SK-N-SH (cell line): Measurements from ENCODE around the gene ZBTB49. TPM values are rescaled to one million over a fixed set of nuclear protein-coding genes. Genes with fewer than 3 reads are reported as not detected.

Source experiments
- CTCF ChIA-PET: fragments of 300-600, 350-600 bp; formaldehyde crosslinking; extraction: SDS; loops from one replicate; lab custom pipeline; 2021; lab: Yijun Ruan, JAX
- POLR2A ChIA-PET: fragments of 350-600 bp; sonication (Branson Sonifier 250); formaldehyde crosslinking; extraction: SDS; loops from one replicate; lab custom pipeline; 2020; ENCODE audit warnings: antibody characterized with exemption, inconsistent platforms; lab: Yijun Ruan, JAX
- DNase-seq: peaks from one replicate; pipeline ENCODE4 v3.0.0; 2012
- H2AFZ ChIP-seq: fragments of 200-600 bp; sonication (generic); 2 replicates; pipeline ENCODE4 v1.8.1; 2016; ENCODE audit warnings: antibody characterized with exemption, mild to moderate bottlenecking, low read depth
- H3F3A ChIP-seq: fragments of 200-600 bp; sonication (generic); replicated peaks from 2 replicates; pipeline ENCODE3; 2016; ENCODE audit warnings: antibody characterized with exemption, mild to moderate bottlenecking; ENCODE audit not compliant: insufficient read depth
- H3K27ac ChIP-seq, 2 experiments: fragments of 200-500 bp in 1 of 2; fragments of 200-600 bp in 1 of 2; sonication (Bioruptor generic) in 1 of 2; sonication (generic), shearing (Covaris generic) in 1 of 2; 2 replicates each; pipeline versions ENCODE4 v1.5.1 to v1.6.1; 2014 to 2016; ENCODE audit warnings: low read depth in 2 of 2, inconsistent platforms in 1 of 2, low read length in 1 of 2, mild to moderate bottlenecking in 1 of 2, mixed read lengths in 1 of 2
- H3K27me3 ChIP-seq: fragments of 200-600 bp; sonication (generic), shearing (Covaris generic); 2 replicates; pipeline ENCODE4 v1.6.1; 2016; ENCODE audit warnings: mixed run types; ENCODE audit not compliant: insufficient read depth
- H3K36me3 ChIP-seq, 2 experiments: fragments of 200-500 bp in 1 of 2; fragments of 200-600 bp in 1 of 2; sonication (Bioruptor generic) in 1 of 2; sonication (generic) in 1 of 2; replicated peaks in 1 of 2; 2 replicates each; pipeline versions ENCODE3 to v1.5.1; 2014 to 2016; ENCODE audit warnings: low read length in 1 of 2, mild to moderate bottlenecking in 1 of 2; ENCODE audit not compliant: insufficient read depth in 2 of 2, control insufficient read depth in 1 of 2
- H3K4me1 ChIP-seq, 2 experiments: fragments of 200-500 bp in 1 of 2; fragments of 200-600 bp in 1 of 2; sonication (Bioruptor generic) in 1 of 2; sonication (generic), shearing (Covaris generic) in 1 of 2; 2 replicates each; pipeline versions ENCODE4 v1.5.1 to v1.6.1; 2014 to 2016; ENCODE audit warnings: low read depth in 1 of 2, low read length in 1 of 2, mixed run types in 1 of 2; ENCODE audit not compliant: insufficient read depth in 2 of 2, control insufficient read depth in 1 of 2
- H3K4me2 ChIP-seq: fragments of 200-600 bp; sonication (generic), shearing (Covaris generic); 2 replicates; pipeline ENCODE4 v1.6.1; 2017; ENCODE audit warnings: mixed run types
- H3K4me3 ChIP-seq, 2 experiments: fragments of 200-500 bp in 1 of 2; fragments of 200-600 bp in 1 of 2; sonication (Bioruptor generic) in 1 of 2; sonication (generic), shearing (Covaris generic) in 1 of 2; 2 replicates each; pipeline versions ENCODE4 v1.5.1 to v1.8.1; 2014 to 2016; ENCODE audit warnings: low read depth in 2 of 2, inconsistent platforms in 1 of 2, low read length in 1 of 2, mild to moderate bottlenecking in 1 of 2, mixed read lengths in 1 of 2, moderate library complexity in 1 of 2
- H3K79me2 ChIP-seq: fragments of 200-600 bp; sonication (generic); 2 replicates; pipeline ENCODE4 v1.8.1; 2017; ENCODE audit warnings: mild to moderate bottlenecking; ENCODE audit not compliant: insufficient read depth
- H3K9ac ChIP-seq: fragments of 200-600 bp; sonication (generic); 2 replicates; pipeline ENCODE4 v1.6.1; 2017; ENCODE audit warnings: mixed run types
- H3K9me2 ChIP-seq: fragments of 200-600 bp; sonication (generic); 2 replicates; pipeline ENCODE4 v1.6.1; 2017; ENCODE audit warnings: mixed run types
- H3K9me3 ChIP-seq: fragments of 200-600 bp; sonication (generic); 2 replicates; pipeline ENCODE4 v1.6.1; 2017; ENCODE audit warnings: mixed run types, mild to moderate bottlenecking, moderate library complexity
- H4K20me1 ChIP-seq: fragments of 200-600 bp; sonication (generic); 2 replicates; pipeline ENCODE4 v1.6.1; 2017; ENCODE audit warnings: mild to moderate bottlenecking, mixed run types; ENCODE audit not compliant: insufficient read depth
- CHD2 ChIP-seq: fragments of 150-350 bp; IDR thresholded peaks from 2 replicates; pipeline ENCODE4 v1.6.1; 2018; ENCODE audit warnings: low read length; ENCODE audit not compliant: partially characterized antibody
- CTCF ChIP-seq: fragments of 200-600 bp; sonication (generic); IDR thresholded peaks from 2 replicates; pipeline ENCODE4 v1.6.1; 2017; ENCODE audit warnings: antibody characterized with exemption, mild to moderate bottlenecking, moderate library complexity
- FOXM1 ChIP-seq: IDR thresholded peaks from 2 replicates; pipeline ENCODE4 v1.4.0; 2012; ENCODE audit warnings: low read depth, mild to moderate bottlenecking
- GABPA ChIP-seq: IDR thresholded peaks from 2 replicates; pipeline ENCODE4 v1.4.0; 2012; ENCODE audit warnings: low read depth, mild to moderate bottlenecking
- IRF3 ChIP-seq: fragments of 150-350 bp; IDR thresholded peaks from 2 replicates; pipeline ENCODE4 v1.6.1; 2016; ENCODE audit warnings: mild to moderate bottlenecking, low read depth, low read length
- MAX ChIP-seq: IDR thresholded peaks from 2 replicates; pipeline ENCODE4 v1.4.0; 2012; ENCODE audit warnings: low read depth
- NRF1 ChIP-seq: IDR thresholded peaks from 2 replicates; pipeline ENCODE4 v1.6.1; 2012; ENCODE audit warnings: low read depth, mild to moderate bottlenecking, low read length
- RAD21 ChIP-seq: IDR thresholded peaks from 2 replicates; pipeline ENCODE4 v1.6.1; 2012; ENCODE audit warnings: mild to moderate bottlenecking, low read length
- REST ChIP-seq: IDR thresholded peaks from 2 replicates; pipeline ENCODE4 v1.6.1; 2012; ENCODE audit warnings: mild to moderate bottlenecking, low read depth, low read length, moderate library complexity
- RFX5 ChIP-seq: IDR thresholded peaks from 2 replicates; pipeline ENCODE4 v1.6.1; 2012; ENCODE audit warnings: mild to moderate bottlenecking, improper control_type of control experiment, low read length
- RXRA ChIP-seq: IDR thresholded peaks from 2 replicates; pipeline ENCODE4 v1.4.0; 2012; ENCODE audit warnings: low read depth, mild to moderate bottlenecking, borderline replicate concordance
- SIN3A ChIP-seq: IDR thresholded peaks from 2 replicates; pipeline ENCODE4 v1.6.1; 2012; ENCODE audit warnings: low read depth, mild to moderate bottlenecking, low read length, moderate library complexity, borderline replicate concordance
- TAF1 ChIP-seq: IDR thresholded peaks from 2 replicates; pipeline ENCODE4 v1.6.1; 2012; ENCODE audit warnings: low read depth, mild to moderate bottlenecking, low read length, moderate library complexity, borderline replicate concordance
- USF1 ChIP-seq: IDR thresholded peaks from 2 replicates; pipeline ENCODE4 v1.4.0; 2012; ENCODE audit warnings: low read depth, borderline replicate concordance
- USF2 ChIP-seq: fragments of 150-350 bp; IDR thresholded peaks from 2 replicates; pipeline ENCODE4 v1.6.1; 2017; ENCODE audit warnings: antibody characterized with exemption, low read length, low read depth, borderline replicate concordance
- YY1 ChIP-seq: IDR thresholded peaks from 2 replicates; pipeline ENCODE4 v1.4.0; 2012; ENCODE audit warnings: low read depth, mild to moderate bottlenecking
- ZBTB33 ChIP-seq: IDR thresholded peaks from 2 replicates; pipeline ENCODE4 v1.4.0; 2012; ENCODE audit warnings: low read depth, borderline replicate concordance
- WGBS: methylation state at CpG from one replicate; pipeline ENCODE4 v1.1.6; 2017; ENCODE audit warnings: low lambda C conversion rate; 5-methylcytosine and 5-hydroxymethylcytosine counted together
- polyA plus RNA-seq, 3 experiments: library from polyadenylated mRNA; depleted of rRNA; stranded (reverse); fragments of >200 nt; gene quantifications; 2 replicates each; pipeline ENCODE4 v1.2.3, GENCODE V29; 2012

Gene ZBTB49
- polyA plus RNA-seq, 1 of the 3 experiments (the other 2 are of a cell fraction), result 3.1 TPM

- TF ChIP-seq USF2 (no peak), USF1 (no peak), GABPA (no peak), RXRA (no peak), IRF3 (no peak), FOXM1 (no peak)
Measured at GRCh38 chr4:4302416-4302815, 12.4 kb downstream of the ZBTB49 start (continued).

GRCh38 chr4:4306920-4307319, 16.9 kb downstream of the ZBTB49 start:
- Histone ChIP-seq H2AFZ (no peak overlapping the region), H3K4me3 (no peak overlapping the region), H3K9me2 (no peaks in the 10 kb centered on the region), H3K36me3 (peaks cover 21 to 56% of the 10 kb centered on the region in 2 experiments), H3K4me2 (no peak overlapping the region), H3K9ac (no peak overlapping the region), H3K4me1 (peaks cover 0 to 12% of the 10 kb centered on the region in 2 experiments; a peak in 1 of 4 replicates), H3F3A (no peaks in the 10 kb centered on the region), H4K20me1 (no peaks in the 10 kb centered on the region), H3K79me2 (peaks cover 16% of the 10 kb centered on the region), H3K27ac (no peak overlapping the region), H3K27me3 (no peaks in the 10 kb centered on the region), H3K9me3 (no peaks in the 10 kb centered on the region)
- 98% methylated on average over 10 of the region's 11 CpGs for WGBS
- POLR2A ChIA-PET, result interaction anchor here (0.6 kb wide), 1 partner anchor 1290 kb away, joined by 3 read pairs; no protein-coding TSS in a partner anchor
- CTCF ChIA-PET, result no interaction called here
- DNase-seq, result no peak
- TF ChIP-seq CHD2 (no peak), RAD21 (no peak), SIN3A (no peak), USF1 (no peak), CTCF (no peak), ZBTB33 (no peak), IRF3 (no peak), YY1 (no peak), RFX5 (no peak), NRF1 (no peak), REST (no peak), MAX (no peak), GABPA (no peak), TAF1 (no peak)
